AG10803 (cell line): ENCODE measurements around the gene GAP43.

Experiments
- DNase-seq: peaks from one replicate; pipeline ENCODE4 v3.0.0; 2010; ENCODE audit warnings: low read depth
- H3K4me3 ChIP-seq: 2 replicates; pipeline ENCODE4 v1.5.1; 2011; ENCODE audit warnings: mild to moderate bottlenecking, low read length, control low read depth
- TF ChIP-seq, protein P1 (sequence below): conservative IDR thresholded peaks from 2 replicates; pipeline ENCODE4 v1.5.1; 2011; ENCODE audit warnings: mild to moderate bottlenecking, low read length, control low read depth, inconsistent platforms

Gene GAP43

DNA sequence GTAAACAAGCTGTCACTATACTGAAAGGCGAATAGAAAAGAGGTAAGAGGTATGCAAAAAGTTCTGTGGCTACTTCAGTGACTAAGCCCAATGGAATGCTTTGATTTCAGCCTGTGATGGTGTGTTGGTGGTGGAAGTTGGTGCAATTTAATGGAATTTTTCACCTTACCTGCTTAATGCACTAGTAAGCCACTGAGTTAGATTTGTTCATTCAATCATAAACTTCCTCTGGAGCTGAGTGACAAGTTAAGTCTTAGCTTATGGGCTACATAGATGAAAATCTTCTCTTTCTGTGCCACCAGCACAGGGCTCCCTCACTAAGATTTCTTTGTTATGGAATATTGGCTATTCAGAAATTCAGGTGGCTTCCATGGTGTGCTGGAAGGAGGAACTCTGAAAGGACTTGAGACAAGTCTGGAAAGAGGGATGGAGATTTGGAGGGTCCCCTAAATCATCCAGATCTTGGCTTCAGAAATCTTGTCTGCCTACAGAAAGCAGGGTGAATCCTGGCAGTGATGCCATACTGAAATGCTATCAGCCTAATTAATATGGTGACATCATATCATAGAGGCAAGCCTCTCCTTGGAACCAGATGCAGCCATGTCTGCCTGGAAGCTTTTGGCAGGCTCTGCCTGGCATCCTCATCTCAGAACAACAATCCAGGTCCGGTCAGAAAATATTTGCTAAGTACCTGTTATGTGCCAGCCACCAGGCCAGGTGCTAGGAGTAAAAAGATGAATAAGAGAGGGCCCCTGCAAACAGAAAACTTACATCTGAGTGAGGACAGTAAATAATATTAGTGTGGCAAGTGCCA lies 8.1 kb upstream of the GAP43 start:
- no peak for DNase-seq
- H3K4me3 ChIP-seq = no peak overlapping the region
- TF ChIP-seq, protein P1, sequence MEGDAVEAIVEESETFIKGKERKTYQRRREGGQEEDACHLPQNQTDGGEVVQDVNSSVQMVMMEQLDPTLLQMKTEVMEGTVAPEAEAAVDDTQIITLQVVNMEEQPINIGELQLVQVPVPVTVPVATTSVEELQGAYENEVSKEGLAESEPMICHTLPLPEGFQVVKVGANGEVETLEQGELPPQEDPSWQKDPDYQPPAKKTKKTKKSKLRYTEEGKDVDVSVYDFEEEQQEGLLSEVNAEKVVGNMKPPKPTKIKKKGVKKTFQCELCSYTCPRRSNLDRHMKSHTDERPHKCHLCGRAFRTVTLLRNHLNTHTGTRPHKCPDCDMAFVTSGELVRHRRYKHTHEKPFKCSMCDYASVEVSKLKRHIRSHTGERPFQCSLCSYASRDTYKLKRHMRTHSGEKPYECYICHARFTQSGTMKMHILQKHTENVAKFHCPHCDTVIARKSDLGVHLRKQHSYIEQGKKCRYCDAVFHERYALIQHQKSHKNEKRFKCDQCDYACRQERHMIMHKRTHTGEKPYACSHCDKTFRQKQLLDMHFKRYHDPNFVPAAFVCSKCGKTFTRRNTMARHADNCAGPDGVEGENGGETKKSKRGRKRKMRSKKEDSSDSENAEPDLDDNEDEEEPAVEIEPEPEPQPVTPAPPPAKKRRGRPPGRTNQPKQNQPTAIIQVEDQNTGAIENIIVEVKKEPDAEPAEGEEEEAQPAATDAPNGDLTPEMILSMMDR = no peak

DNA sequence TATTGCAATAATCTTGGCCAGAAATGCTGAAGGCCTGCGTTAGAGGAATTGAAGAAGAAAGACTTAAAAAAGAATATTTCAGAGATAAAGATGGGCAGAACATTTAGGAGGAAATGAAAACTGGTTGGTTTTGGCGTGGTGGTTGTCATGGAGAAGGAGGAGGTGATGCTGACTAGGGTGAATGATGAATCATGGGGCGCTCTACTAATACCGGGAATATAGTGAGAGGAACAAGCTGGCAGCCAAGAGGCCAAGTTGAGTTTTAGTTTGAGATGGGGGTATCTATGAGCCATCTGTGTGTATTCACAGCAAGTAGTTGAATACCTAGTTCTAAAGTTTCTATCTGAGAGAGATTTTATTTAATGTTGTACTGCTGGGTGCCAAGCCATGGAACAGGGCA lies 6.8 kb upstream of the GAP43 start:
- TF ChIP-seq, protein P1 = no peak
- DNase-seq = no peak
- H3K4me3 ChIP-seq = no peak overlapping the region

DNA sequence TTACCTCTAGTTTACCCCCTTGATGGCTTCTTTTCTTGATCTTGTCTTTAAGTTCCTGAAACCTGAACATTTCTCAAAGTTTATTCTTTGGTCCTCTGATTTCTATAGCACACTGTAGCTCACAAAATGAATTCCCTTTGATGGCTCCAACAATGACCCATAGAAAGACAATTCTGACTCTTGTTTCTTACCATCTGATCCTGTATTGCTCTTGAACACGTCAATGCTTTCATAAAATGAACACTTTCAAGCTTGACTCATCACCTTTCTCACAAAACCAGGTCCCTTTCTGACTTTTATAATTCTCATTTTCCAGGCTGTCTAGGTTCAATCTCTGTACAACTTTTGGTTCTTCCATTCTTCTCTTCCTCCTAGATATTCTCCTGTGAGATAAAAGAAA lies 5.7 kb upstream of the GAP43 start:
- H3K4me3 ChIP-seq = no peak overlapping the region
- TF ChIP-seq, protein P1 = no peak
- no peak for DNase-seq

DNA sequence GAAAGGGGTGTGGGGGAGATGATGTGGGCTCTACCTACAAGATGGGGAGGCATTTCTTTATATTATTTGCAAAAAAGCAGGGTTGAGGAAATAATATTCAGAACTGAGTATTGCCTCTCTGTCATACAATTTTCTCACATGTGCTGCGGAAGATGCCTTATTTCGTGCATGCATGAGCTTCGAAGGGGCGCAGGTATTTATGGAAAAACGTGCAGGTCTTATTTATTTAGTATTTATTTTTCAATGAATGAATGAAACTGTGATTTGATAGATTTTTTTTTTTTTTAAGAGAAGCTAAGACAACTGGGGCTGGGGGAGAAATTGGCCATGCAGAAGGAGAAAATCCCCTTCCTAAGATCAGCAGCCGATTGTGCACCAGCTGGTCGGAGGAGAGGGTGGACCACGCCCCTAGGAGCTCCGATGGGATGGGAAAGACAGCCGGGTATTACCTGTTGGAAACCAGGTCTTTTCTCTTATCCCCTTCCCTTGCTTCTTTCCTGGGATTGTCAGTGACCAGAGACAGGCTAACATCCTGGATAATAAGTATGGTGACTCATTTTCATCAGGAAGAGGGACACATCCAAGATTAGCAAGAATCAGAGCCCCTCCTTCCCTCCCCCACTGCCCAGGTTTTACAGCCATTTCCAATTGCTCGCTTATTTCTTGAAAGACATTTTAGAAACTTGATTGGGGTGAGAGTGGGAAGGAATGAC lies 875 bp downstream of the GAP43 start:
- no peak for DNase-seq
- TF ChIP-seq, protein P1 = no peak
- H3K4me3 ChIP-seq = no peak overlapping the region; the same call in none of the 2 replicates

DNA sequence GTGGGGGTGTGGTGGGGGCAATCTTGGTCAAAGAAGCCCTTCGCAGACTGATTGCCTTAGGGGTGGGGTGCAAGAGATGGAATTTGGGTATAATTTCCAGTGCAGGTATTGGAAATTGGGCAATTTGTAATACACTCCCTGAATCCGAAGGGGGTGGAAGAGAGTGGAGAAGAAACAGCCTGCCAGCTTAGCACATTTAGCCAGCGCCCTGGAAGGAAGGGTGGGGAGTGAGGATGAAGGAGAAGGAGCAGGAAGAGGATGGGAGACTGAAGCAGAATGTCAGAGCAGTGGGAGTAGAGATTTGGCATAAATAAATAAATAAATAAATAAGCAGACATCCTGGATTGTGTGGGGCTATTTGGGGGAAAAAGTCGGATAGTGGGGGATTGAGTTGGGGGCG lies 1.6 kb downstream of the GAP43 start:
- no peak for DNase-seq
- TF ChIP-seq, protein P1 = no peak
- H3K4me3 ChIP-seq = no peak overlapping the region

DNA sequence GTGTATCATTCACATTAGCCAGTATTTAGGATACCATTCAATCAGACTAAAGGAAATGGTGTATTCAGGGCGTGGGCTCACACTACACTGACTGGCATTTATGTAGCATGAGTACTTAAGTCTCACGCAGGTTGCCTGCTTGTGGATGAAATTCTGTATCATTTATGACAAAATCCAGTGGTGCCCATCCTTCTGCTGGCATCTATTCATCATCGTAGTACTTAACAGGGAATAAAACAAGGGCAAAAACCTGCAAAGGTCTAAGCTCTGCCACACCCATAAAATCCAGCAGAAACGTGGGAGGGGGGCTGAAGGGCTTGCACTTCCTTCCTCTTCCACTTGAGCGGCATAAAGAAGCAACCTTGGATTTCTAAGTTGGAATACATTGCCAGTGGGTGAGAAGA lies 2.7 kb downstream of the GAP43 start:
- no peak for DNase-seq
- no peak overlapping the region for H3K4me3 ChIP-seq
- TF ChIP-seq, protein P1 = no peak

DNA sequence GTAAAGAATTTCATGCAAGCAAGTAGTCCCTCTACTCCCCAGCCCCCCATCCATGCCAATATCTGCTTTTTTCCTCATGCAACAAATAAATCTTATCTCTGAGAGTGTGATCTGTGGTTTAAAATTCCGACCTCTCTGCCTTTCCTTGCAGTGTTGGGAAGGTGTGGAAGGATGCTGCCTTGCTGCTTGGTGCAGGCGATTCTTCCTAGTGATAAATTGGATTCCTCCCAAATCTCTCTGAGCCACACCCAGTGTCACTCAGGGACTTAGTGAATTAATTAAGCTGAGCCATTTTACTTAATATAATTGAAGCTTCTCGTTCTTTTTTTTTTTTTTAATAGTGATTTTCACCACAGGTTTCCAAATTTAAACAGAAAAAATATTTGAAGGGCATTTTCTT lies 3.4 kb downstream of the GAP43 start:
- no peak overlapping the region for H3K4me3 ChIP-seq
- DNase-seq = no peak
- TF ChIP-seq, protein P1 = no peak
